Endothelial cell of umbilical vein (primary cell): ENCODE measurements around the gene SUPT4H1. TPM values are rescaled to one million over a fixed set of nuclear protein-coding genes. Genes with fewer than 3 reads are reported as not detected.

Experiments used
- BruUV-seq: library from RNA; stranded (reverse); fragments of 400-500 nt; replicated peaks from 2 replicates; lab custom pipeline; 2021; lab: Mats Ljungman, UMichigan
- CTCF ChIA-PET: fragments of 300-600, 350-600 bp; sonication (Branson Sonifier 250); formaldehyde crosslinking; loops from one replicate; lab custom pipeline; 2021; ENCODE audit warnings: antibody characterized with exemption, inconsistent platforms; lab: Charles Lee
- POLR2A ChIA-PET: fragments of 300-600, 350-600 bp; sonication (Branson Sonifier 250); formaldehyde crosslinking; loops from one replicate; lab custom pipeline; 2021; ENCODE audit warnings: antibody characterized with exemption, inconsistent platforms; lab: Charles Lee
- DNase-seq: peaks from one replicate; pipeline ENCODE4 v3.0.0-alpha.2; 2011; ENCODE audit warnings: low read depth, low spot score
- FAIRE-seq: peaks from 2 replicates; lab custom pipeline; 2011; peaks lifted over from hg19 to GRCh38; lab: Jason Lieb, UNC
- H2AFZ ChIP-seq: 2 replicates; pipeline ENCODE4 v1.6.0; 2012; ENCODE audit warnings: low read depth, low read length, control low read depth, inconsistent platforms
- H3K27ac ChIP-seq: 2 replicates; pipeline ENCODE4 v1.5.1; 2011; ENCODE audit warnings: low read depth, mild to moderate bottlenecking, control low read depth, low read length, moderate library complexity; ENCODE audit not compliant: insufficient read depth
- H3K27me3 ChIP-seq, 2 experiments: 2 replicates each; pipeline versions ENCODE4 v1.6.0 to v1.6.1; 2011; ENCODE audit warnings: low read length in 2 of 2, mixed read lengths in 1 of 2; ENCODE audit not compliant: control insufficient read depth in 2 of 2, insufficient read depth in 2 of 2
- H3K36me3 ChIP-seq, 2 experiments: 2 replicates in 1 of 2; 3 replicates in 1 of 2; pipeline ENCODE4 v1.5.1; 2011; ENCODE audit warnings: low read length in 2 of 2, mild to moderate bottlenecking in 1 of 2, moderate library complexity in 1 of 2; ENCODE audit not compliant: control insufficient read depth in 2 of 2, insufficient read depth in 2 of 2; ENCODE audit errors: extremely low read depth in 1 of 2
- H3K4me1 ChIP-seq: 3 replicates; pipeline ENCODE4 v1.5.1; 2011; ENCODE audit warnings: mild to moderate bottlenecking, low read length; ENCODE audit not compliant: control insufficient read depth, insufficient read depth; ENCODE audit errors: extremely low read depth
- H3K4me2 ChIP-seq: 2 replicates; pipeline ENCODE4 v1.6.1; 2011; ENCODE audit warnings: low read length, control low read depth, mixed read lengths; ENCODE audit not compliant: insufficient read depth
- H3K4me3 ChIP-seq, 3 experiments: fragments of 200-600 bp in 1 of 3; sonication (generic), shearing (Covaris generic) in 1 of 3; replicated peaks in 1 of 3; 2 replicates each; pipeline ENCODE4 v1.5.1; 2011 to 2016; ENCODE audit warnings: control low read depth in 3 of 3, low read length in 3 of 3, mild to moderate bottlenecking in 2 of 3, inconsistent platforms in 1 of 3, low read depth in 1 of 3, moderate library complexity in 1 of 3; ENCODE audit not compliant: insufficient read depth in 1 of 3
- H3K79me2 ChIP-seq: 2 replicates; pipeline ENCODE4 v1.6.0; 2012; ENCODE audit warnings: low read length, inconsistent platforms; ENCODE audit not compliant: control insufficient read depth, insufficient read depth
- H3K9ac ChIP-seq: replicated peaks from 2 replicates; pipeline ENCODE3; 2011; ENCODE audit warnings: low read length, control low read depth; ENCODE audit not compliant: insufficient read depth; ENCODE audit errors: extremely low read depth
- H3K9me1 ChIP-seq: replicated peaks from 3 replicates; pipeline ENCODE4 v1.6.0; 2011; ENCODE audit warnings: mild to moderate bottlenecking, low read length; ENCODE audit not compliant: control insufficient read depth, insufficient read depth; ENCODE audit errors: extremely low read depth
- H3K9me3 ChIP-seq: replicated peaks from 2 replicates; pipeline ENCODE4 v1.5.1; 2012; ENCODE audit warnings: low read length, inconsistent platforms; ENCODE audit not compliant: control insufficient read depth, insufficient read depth
- H4K20me1 ChIP-seq: replicated peaks from 2 replicates; pipeline ENCODE3; 2011; ENCODE audit warnings: mild to moderate bottlenecking, low read length; ENCODE audit not compliant: control insufficient read depth, insufficient read depth; ENCODE audit errors: extremely low read depth
- EZH2 ChIP-seq: IDR thresholded peaks from 2 replicates; pipeline ENCODE4 v1.6.1; 2012; ENCODE audit warnings: borderline replicate concordance, low read depth, mild to moderate bottlenecking, moderate library complexity, low read length, inconsistent platforms; ENCODE audit not compliant: severe bottlenecking
- FOS ChIP-seq: IDR thresholded peaks from 2 replicates; pipeline ENCODE4 v1.6.1; 2011; ENCODE audit warnings: mild to moderate bottlenecking, low read length, moderate library complexity, borderline replicate concordance; ENCODE audit not compliant: insufficient read depth
- GATA2 ChIP-seq: IDR thresholded peaks from 2 replicates; pipeline ENCODE4 v1.7.0; 2011; ENCODE audit warnings: low read depth, mild to moderate bottlenecking, moderate library complexity, mixed read lengths, low read length; ENCODE audit not compliant: insufficient read length, insufficient read depth
- JUN ChIP-seq: IDR thresholded peaks from 2 replicates; pipeline ENCODE4 v1.6.1; 2011; ENCODE audit warnings: borderline replicate concordance, low read depth; ENCODE audit not compliant: insufficient read length, insufficient read depth
- MYC ChIP-seq: IDR thresholded peaks from one replicate; pipeline ENCODE4 v1.6.1; 2011; ENCODE audit warnings: mild to moderate bottlenecking, low read depth, low read length
- POLR2A ChIP-seq: IDR thresholded peaks from 2 replicates; pipeline ENCODE4 v1.6.1; 2012; ENCODE audit warnings: low read depth, mild to moderate bottlenecking, control low read depth, low read length
- POLR2AphosphoS5 ChIP-seq: IDR thresholded peaks from 2 replicates; pipeline ENCODE4 v1.6.1; 2012; ENCODE audit warnings: low read depth, mild to moderate bottlenecking, control low read depth, low read length, moderate library complexity; ENCODE audit not compliant: insufficient read depth
- dilution Hi-C: fragments of 300-500 bp; cut with MboI; formaldehyde crosslinking; loops from one replicate; pipeline ENCODE4 v1.15.0; 2019; ENCODE audit warnings: low sequenced_read_pairs; ENCODE audit not compliant: extremely low pct_ligation_motif_present
- intact Hi-C: fragments of 100-400 bp; cut with micrococcal nuclease; formaldehyde crosslinking; loops from one replicate; pipeline ENCODE4 v1.10.0; 2022
- polyA plus RNA-seq, 4 experiments: library from polyadenylated mRNA; depleted of rRNA in 3 of 4; stranded (reverse) in 3 of 4; unstranded in 1 of 4; fragments of >200 nt; gene quantifications; 2 replicates each; pipeline versions ENCODE4 v1.2.1 to v1.2.3, GENCODE V29; 2011 to 2012; ENCODE audit warnings: missing spikeins in 1 of 4
- total RNA-seq: library from RNA; stranded (reverse); gene quantifications from 2 replicates; pipeline ENCODE4 v1.2.3, GENCODE V29; 2021
- TF ChIP-seq, protein P1 (sequence below), 2 donors: IDR thresholded peaks; 1 replicate in 1 of 2; 2 replicates in 1 of 2; pipeline ENCODE4 v1.5.1; 2011; ENCODE audit warnings: low read length in 2 of 2, mild to moderate bottlenecking in 2 of 2, moderate library complexity in 2 of 2, control low read depth in 1 of 2, inconsistent platforms in 1 of 2, low read depth in 1 of 2; ENCODE audit not compliant: insufficient read depth in 1 of 2; ENCODE audit errors: extremely low read depth in 1 of 2
- TF ChIP-seq, protein P2 (sequence below): IDR thresholded peaks from 2 replicates; pipeline ENCODE4 v1.6.1; 2011; ENCODE audit not compliant: insufficient read depth, insufficient read length

SUPT4H1 gene
- total and polyA plus RNA-seq, 2 donors (not counting 3 experiments of a cell fraction or from before 2014, with no cell fraction given): 77.5 to 154 TPM

DNA sequence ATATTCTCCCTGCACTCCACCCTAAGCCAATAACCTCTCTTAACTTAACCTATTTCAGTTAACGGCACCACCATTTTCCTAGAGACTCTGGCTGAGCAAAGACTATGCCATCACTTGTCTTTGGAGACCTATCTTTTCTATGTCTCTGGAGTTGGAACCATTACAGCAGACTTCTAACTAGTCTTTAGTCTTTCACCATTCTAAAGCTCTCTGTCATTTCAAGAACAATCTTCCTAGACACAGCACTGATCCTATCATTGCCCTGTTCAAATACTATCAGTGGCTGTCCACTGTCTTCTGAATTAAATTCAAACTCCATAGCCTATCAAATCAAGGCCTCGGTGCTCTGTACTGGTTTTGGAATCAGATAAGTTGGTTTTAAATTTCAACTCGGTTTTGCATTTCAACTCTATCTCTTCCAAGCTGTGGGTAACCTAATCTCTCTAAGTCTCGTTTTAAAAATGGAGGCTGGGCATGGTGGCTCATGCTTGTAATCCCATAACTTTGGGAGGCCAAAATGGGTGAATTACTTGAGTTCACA is 33.4 kb upstream of the SUPT4H1 start:
- Histone ChIP-seq H3K4me2 (no peak overlapping the region), H3K4me1 (no peaks in the 10 kb centered on the region), H3K27ac (no peak overlapping the region), H3K79me2 (no peaks in the 10 kb centered on the region), H4K20me1 (no peaks in the 10 kb centered on the region), H3K9me3 (no peaks in the 10 kb centered on the region), H3K9me1 (no peaks in the 10 kb centered on the region), H2AFZ (no peak overlapping the region), H3K36me3 (no peaks in the 10 kb centered on the region), H3K4me3 (no peak overlapping the region), H3K27me3 (peaks cover 16 to 33% of the 10 kb centered on the region in 2 experiments), H3K9ac (no peak overlapping the region)
- DNase-seq: no peak
- CTCF ChIA-PET: no interaction called here
- POLR2A ChIA-PET: no interaction called here
- no TSS peak for BruUV-seq
- dilution Hi-C loops: no loop called here
- intact Hi-C loops: no loop called here
- TF ChIP-seq MYC (no peak), GATA2 (no peak), POLR2A (no peak), FOS (no peak), EZH2 (no peak), POLR2AphosphoS5 (no peak), JUN (no peak)
- TF ChIP-seq, protein P1, sequence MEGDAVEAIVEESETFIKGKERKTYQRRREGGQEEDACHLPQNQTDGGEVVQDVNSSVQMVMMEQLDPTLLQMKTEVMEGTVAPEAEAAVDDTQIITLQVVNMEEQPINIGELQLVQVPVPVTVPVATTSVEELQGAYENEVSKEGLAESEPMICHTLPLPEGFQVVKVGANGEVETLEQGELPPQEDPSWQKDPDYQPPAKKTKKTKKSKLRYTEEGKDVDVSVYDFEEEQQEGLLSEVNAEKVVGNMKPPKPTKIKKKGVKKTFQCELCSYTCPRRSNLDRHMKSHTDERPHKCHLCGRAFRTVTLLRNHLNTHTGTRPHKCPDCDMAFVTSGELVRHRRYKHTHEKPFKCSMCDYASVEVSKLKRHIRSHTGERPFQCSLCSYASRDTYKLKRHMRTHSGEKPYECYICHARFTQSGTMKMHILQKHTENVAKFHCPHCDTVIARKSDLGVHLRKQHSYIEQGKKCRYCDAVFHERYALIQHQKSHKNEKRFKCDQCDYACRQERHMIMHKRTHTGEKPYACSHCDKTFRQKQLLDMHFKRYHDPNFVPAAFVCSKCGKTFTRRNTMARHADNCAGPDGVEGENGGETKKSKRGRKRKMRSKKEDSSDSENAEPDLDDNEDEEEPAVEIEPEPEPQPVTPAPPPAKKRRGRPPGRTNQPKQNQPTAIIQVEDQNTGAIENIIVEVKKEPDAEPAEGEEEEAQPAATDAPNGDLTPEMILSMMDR (IDR thresholded peaks at IDR 0.05; ENCODE audit: extremely low read depth in 1 of 2, insufficient read depth in 1 of 2, low read depth in 1 of 2, low read length in 2 of 2): no peak
- TF ChIP-seq, protein P2, sequence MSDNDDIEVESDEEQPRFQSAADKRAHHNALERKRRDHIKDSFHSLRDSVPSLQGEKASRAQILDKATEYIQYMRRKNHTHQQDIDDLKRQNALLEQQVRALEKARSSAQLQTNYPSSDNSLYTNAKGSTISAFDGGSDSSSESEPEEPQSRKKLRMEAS: no peak
- no peak for FAIRE-seq
